Islet precursor cell (in vitro differentiated cells): ENCODE results near the gene BRAP.
"Not testable (repeated sequence)": the region's sequence is repeated elsewhere in the genome, so short reads cannot be mapped to it uniquely, and the experiment has no call there.

Experiments
- DNase-seq: peaks from one replicate; pipeline ENCODE4 v3.0.0-alpha.2; 2018

The BRAP gene

GRCh38 chr12:111605911-111606766, 79.6 kb downstream of the BRAP start:
- DNase-seq, result no peak

- DNase-seq, result not testable (repeated sequence)
Measured at GRCh38 chr12:111602857-111603256, 82.9 kb downstream of the BRAP start.

- DNase-seq, result no peak
Measured at GRCh38 chr12:111602348-111602747, 83.4 kb downstream of the BRAP start.

GRCh38 chr12:111600986-111601385, 84.8 kb downstream of the BRAP start:
- not testable (repeated sequence) for DNase-seq

- DNase-seq, result no peak
Measured at GRCh38 chr12:111600205-111600642, 85.5 kb downstream of the BRAP start.

GRCh38 chr12:111599453-111600204, 86.1 kb downstream of the BRAP start:
- DNase-seq, result peak; percentile 98

GRCh38 chr12:111598637-111599452, 86.9 kb downstream of the BRAP start, which contains the start of gene ATXN2:
TSS of gene ATXN2 (minus strand) at chr12:111599315. CDS start at chr12:111599034, 281 bp downstream.
- no peak for DNase-seq

- peak; percentile 74 for DNase-seq
Measured at GRCh38 chr12:111597831-111598636, 87.7 kb downstream of the BRAP start.

- peak; percentile 78 for DNase-seq
Measured at GRCh38 chr12:111596985-111597830, 88.5 kb downstream of the BRAP start.

GRCh38 chr12:111595341-111595835, 90.4 kb downstream of the BRAP start:
- DNase-seq, result not testable (repeated sequence)
